Testis (tissue), 3 donors: ENCODE data around the gene SPRY1. TPM values are rescaled to one million over a fixed set of nuclear protein-coding genes. Genes with fewer than 3 reads are reported as not detected.
A peak's percentile ranks its signal among the peaks of the same experiment; 100 is the strongest.

Experiments used
- DNase-seq: peaks from one replicate; pipeline ENCODE4 v3.0.0-alpha.2; 2019
- H3K27ac ChIP-seq, 2 donors: fragments of 200-600 bp; sonication (generic); one replicate each; pipeline ENCODE4 v1.5.1; 2019
- H3K27me3 ChIP-seq: fragments of 200-600 bp; sonication (generic); one replicate; pipeline ENCODE4 v1.5.1; 2019
- H3K36me3 ChIP-seq: fragments of 200-600 bp; sonication (generic); one replicate; pipeline ENCODE4 v1.5.1; 2017; ENCODE audit warnings: low read depth; ENCODE audit errors: missing control alignments
- H3K4me1 ChIP-seq: fragments of 200-600 bp; sonication (generic); one replicate; pipeline ENCODE4 v1.5.1; 2019
- H3K4me3 ChIP-seq, 2 donors: fragments of 200-600 bp; sonication (generic); one replicate each; pipeline ENCODE4 v1.5.1; 2017 to 2019
- H3K9me3 ChIP-seq: fragments of 200-600 bp; sonication (generic); one replicate; pipeline ENCODE4 v1.5.1; 2017
- POLR2A ChIP-seq: fragments of 450-650 bp; IDR thresholded peaks from one replicate; pipeline ENCODE4 v1.6.1; 2017; ENCODE audit warnings: antibody characterized with exemption, mild to moderate bottlenecking, moderate library complexity
- WGBS, 2 donors: methylation state at CpG; one replicate each; pipeline ENCODE4 v1.1.5; 2018; 5-methylcytosine and 5-hydroxymethylcytosine counted together
- intact Hi-C: fragments of 100-400 bp; cut with DNase I; formaldehyde crosslinking; loops from one replicate; pipeline ENCODE4 v1.15.1; 2023; ENCODE audit warnings: low total_unique reads
- polyA plus RNA-seq: library from polyadenylated mRNA; stranded (reverse); fragments of 350-450 nt; fragmentation: Illumina TruSeq; extraction: RNeasy Lipid Tissue Mini Kit (QIAGEN cat#74804); gene quantifications from one replicate; pipeline ENCODE4 v1.2.3, GENCODE V29; 2014; ENCODE audit warnings: low read depth, low replicate concordance; ENCODE audit not compliant: insufficient read depth
- total RNA-seq, 2 donors: library from RNA; depleted of rRNA; stranded (reverse); fragments of >200 nt; gene quantifications; one replicate each; pipeline ENCODE4 v1.2.3, GENCODE V29; 2016
- TF ChIP-seq, protein P1 (sequence below), 3 experiments: fragments of 450-650 bp in 2 of 3; fragments of 200-600 bp in 1 of 3; sonication (generic) in 1 of 3; IDR thresholded peaks; one replicate each; pipeline ENCODE4 v1.5.1; 2016 to 2019; ENCODE audit warnings: antibody characterized with exemption in 3 of 3, mild to moderate bottlenecking in 2 of 3, moderate library complexity in 1 of 3

The SPRY1 gene
- total and polyA plus RNA-seq, 3 donors from 2014 or later = 30.2 to 52.0 (median 36.0) TPM

DNA sequence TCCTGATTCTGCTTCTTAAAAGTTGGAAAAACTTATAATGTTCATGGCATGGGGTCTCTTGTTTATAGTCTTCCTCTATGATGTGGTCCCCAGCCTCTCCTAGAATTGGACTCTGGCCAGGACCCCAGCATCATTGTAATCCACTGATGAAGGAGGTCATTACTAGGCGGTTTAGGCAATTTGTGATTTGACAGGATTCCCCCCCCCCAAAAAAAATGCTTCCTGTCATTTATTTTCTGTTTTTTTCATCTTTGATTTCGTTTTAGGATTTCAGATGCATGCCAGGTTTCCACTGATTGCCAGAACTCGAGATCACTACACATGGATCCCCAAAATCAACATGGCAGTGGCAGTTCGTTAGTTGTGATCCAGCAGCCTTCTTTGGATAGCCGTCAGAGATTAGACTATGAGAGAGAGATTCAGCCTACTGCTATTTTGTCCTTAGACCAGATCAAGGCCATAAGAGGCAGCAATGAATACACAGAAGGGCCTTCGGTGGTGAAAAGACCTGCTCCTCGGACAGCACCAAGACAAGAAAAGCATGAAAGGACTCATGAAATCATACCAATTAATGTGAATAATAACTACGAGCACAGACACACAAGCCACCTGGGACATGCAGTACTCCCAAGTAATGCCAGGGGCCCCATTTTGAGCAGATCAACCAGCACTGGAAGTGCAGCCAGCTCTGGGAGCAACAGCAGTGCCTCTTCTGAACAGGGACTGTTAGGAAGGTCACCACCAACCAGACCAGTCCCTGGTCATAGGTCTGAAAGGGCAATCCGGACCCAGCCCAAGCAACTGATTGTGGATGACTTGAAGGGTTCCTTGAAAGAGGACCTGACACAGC is 4.9 kb downstream of the SPRY1 start:
- no peaks in the 10 kb centered on the region for H3K4me1 ChIP-seq
- H3K27ac ChIP-seq = peak overlapping the region; percentile 93
- H3K4me3 ChIP-seq = no peak overlapping the region
- no peak for DNase-seq
- intact Hi-C loops = no loop called here
- no peaks in the 10 kb centered on the region for H3K27me3 ChIP-seq
- no peaks in the 10 kb centered on the region for H3K9me3 ChIP-seq
- WGBS, 2 donors = 43 to 54% methylated on average over 9 of the region's 9 CpGs
- H3K36me3 ChIP-seq = no peaks in the 10 kb centered on the region
- TF ChIP-seq, protein P1, sequence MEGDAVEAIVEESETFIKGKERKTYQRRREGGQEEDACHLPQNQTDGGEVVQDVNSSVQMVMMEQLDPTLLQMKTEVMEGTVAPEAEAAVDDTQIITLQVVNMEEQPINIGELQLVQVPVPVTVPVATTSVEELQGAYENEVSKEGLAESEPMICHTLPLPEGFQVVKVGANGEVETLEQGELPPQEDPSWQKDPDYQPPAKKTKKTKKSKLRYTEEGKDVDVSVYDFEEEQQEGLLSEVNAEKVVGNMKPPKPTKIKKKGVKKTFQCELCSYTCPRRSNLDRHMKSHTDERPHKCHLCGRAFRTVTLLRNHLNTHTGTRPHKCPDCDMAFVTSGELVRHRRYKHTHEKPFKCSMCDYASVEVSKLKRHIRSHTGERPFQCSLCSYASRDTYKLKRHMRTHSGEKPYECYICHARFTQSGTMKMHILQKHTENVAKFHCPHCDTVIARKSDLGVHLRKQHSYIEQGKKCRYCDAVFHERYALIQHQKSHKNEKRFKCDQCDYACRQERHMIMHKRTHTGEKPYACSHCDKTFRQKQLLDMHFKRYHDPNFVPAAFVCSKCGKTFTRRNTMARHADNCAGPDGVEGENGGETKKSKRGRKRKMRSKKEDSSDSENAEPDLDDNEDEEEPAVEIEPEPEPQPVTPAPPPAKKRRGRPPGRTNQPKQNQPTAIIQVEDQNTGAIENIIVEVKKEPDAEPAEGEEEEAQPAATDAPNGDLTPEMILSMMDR (IDR thresholded peaks at IDR 0.05) = no peak
- no peak for TF ChIP-seq POLR2A

DNA sequence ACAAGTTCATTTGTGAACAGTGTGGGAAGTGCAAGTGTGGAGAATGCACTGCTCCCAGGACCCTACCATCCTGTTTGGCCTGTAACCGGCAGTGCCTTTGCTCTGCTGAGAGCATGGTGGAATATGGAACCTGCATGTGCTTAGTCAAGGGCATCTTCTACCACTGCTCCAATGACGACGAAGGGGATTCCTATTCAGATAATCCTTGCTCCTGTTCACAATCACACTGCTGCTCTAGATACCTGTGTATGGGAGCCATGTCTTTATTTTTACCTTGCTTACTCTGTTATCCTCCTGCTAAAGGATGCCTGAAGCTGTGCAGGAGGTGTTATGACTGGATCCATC is 5.5 kb downstream of the SPRY1 start:
- peak overlapping the region in 1 of 2 donors; percentile 93 for H3K27ac ChIP-seq
- no peak for TF ChIP-seq POLR2A
- TF ChIP-seq, protein P1 (IDR thresholded peaks at IDR 0.05) = no peak
- no peak for DNase-seq
- WGBS, 2 donors = 77 to 100% methylated on average over 1 to 3 of the region's 3 CpGs
- no peaks in the 10 kb centered on the region for H3K9me3 ChIP-seq
- H3K4me3 ChIP-seq = no peak overlapping the region
- H3K27me3 ChIP-seq = no peaks in the 10 kb centered on the region
- H3K36me3 ChIP-seq = no peaks in the 10 kb centered on the region
- H3K4me1 ChIP-seq = no peaks in the 10 kb centered on the region
- intact Hi-C loops = no loop called here

DNA sequence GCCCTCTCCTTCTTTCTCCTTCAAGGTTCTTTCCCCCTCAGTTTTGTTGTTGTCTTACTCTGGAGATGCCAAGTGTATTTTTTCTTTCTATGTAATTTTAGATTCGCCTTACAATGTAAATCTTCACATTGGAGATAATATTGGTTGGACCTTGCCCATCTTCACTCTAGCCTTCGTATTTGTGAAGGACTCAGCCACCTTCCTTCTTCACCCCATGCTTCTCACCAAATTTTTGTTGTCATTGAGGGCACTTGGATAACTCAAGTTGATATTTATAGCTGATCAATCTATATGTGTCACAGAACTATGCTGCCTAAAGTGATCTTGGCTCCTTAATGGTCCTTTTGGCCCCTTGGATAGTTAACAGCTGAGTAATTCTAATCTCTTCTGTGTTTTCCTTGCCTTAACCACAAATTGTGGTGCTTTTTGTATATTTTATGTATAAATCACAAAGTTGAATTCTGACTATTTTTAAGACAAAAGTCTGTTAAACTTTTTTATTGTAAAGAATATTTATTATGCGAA is 6.5 kb downstream of the SPRY1 start:
- no peaks in the 10 kb centered on the region for H3K9me3 ChIP-seq
- H3K27me3 ChIP-seq = no peaks in the 10 kb centered on the region
- H3K36me3 ChIP-seq = no peaks in the 10 kb centered on the region
- intact Hi-C loops = no loop called here
- no peak overlapping the region for H3K4me3 ChIP-seq
- no peaks in the 10 kb centered on the region for H3K4me1 ChIP-seq
- DNase-seq = no peak
- H3K27ac ChIP-seq = no peak overlapping the region
- no peak for TF ChIP-seq POLR2A
- TF ChIP-seq, protein P1 (IDR thresholded peaks at IDR 0.05) = no peak
- WGBS, 2 donors = 82 to 86% methylated on average over 3 of the region's 3 CpGs

DNA sequence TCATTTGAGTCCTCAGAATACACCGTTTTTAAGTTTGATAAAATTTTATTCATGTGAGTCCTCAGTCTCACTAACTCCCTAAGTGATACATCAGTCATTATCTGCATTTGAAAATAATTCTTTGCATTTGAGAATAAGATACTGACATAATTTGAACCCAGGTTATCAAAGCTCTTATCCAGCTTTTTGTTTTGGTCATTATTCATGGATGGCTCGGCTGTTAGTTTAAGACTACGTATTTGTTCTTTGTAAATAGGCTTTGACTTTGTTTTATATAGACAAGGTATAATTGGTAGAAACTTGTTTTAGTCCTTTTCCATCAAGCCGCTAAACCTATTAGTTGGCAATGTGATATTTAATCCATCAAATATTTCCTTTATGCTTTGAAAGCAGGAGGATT is 7.9 kb downstream of the SPRY1 start:
- WGBS, 2 donors = 76 to 87% methylated on average over 4 of the region's 4 CpGs

More for the DNA sequence above, 7.9 kb downstream of the SPRY1 start:
- H3K9me3 ChIP-seq = no peaks in the 10 kb centered on the region
- no peaks in the 10 kb centered on the region for H3K36me3 ChIP-seq
- H3K4me3 ChIP-seq = no peak overlapping the region
- no peaks in the 10 kb centered on the region for H3K27me3 ChIP-seq
- peaks cover 2% of the 10 kb centered on the region for H3K4me1 ChIP-seq
- intact Hi-C loops = no loop called here
- DNase-seq = no peak
- TF ChIP-seq, protein P1 (IDR thresholded peaks at IDR 0.05) = no peak
- no peak for TF ChIP-seq POLR2A
- H3K27ac ChIP-seq = peak overlapping the region in 1 of 2 donors; percentile 43
